Glutamatergic neuron (in vitro differentiated cells): ENCODE data around the gene RSPRY1. TPM values are rescaled to one million over a fixed set of nuclear protein-coding genes. Genes with fewer than 3 reads are reported as not detected.
"Not testable (repeated sequence)": the region's sequence is repeated elsewhere in the genome, so short reads cannot be mapped to it uniquely, and the experiment has no call there.

Experiments used
- DNase-seq: peaks from one replicate; pipeline ENCODE4 v3.0.0; 2022
- H3K27ac Mint-ChIP-seq: one replicate; pipeline ENCODE4 v1.8.0; 2020; ENCODE audit warnings: mild to moderate bottlenecking, mixed read lengths, inconsistent platforms; ENCODE audit not compliant: unreplicated experiment
- H3K27me3 Mint-ChIP-seq: one replicate; pipeline ENCODE4 v1.8.0; 2020; ENCODE audit warnings: mild to moderate bottlenecking, moderate library complexity, mixed read lengths, inconsistent platforms; ENCODE audit not compliant: unreplicated experiment
- H3K36me3 Mint-ChIP-seq: one replicate; pipeline ENCODE4 v1.8.0; 2020; ENCODE audit warnings: mild to moderate bottlenecking, mixed read lengths, inconsistent platforms; ENCODE audit not compliant: unreplicated experiment
- H3K4me1 Mint-ChIP-seq: one replicate; pipeline ENCODE4 v1.8.0; 2020; ENCODE audit warnings: mild to moderate bottlenecking, low read depth, mixed read lengths, inconsistent platforms; ENCODE audit not compliant: unreplicated experiment
- H3K4me3 Mint-ChIP-seq: one replicate; pipeline ENCODE4 v1.8.0; 2020; ENCODE audit warnings: mild to moderate bottlenecking, mixed read lengths, inconsistent platforms; ENCODE audit not compliant: unreplicated experiment
- H3K9me3 Mint-ChIP-seq: one replicate; pipeline ENCODE4 v1.8.0; 2020; ENCODE audit warnings: mild to moderate bottlenecking, moderate library complexity, mixed read lengths, inconsistent platforms; ENCODE audit not compliant: unreplicated experiment
- CTCF ChIP-seq: fragments of 200-600 bp; sonication (generic); IDR thresholded peaks from one replicate; pipeline ENCODE4 v1.5.0; 2021; ENCODE audit not compliant: partially characterized antibody, unreplicated experiment
- total RNA-seq: library from RNA; stranded (reverse); fragmentation: NEBNext Ultra II Directional; extraction: Animal tissue kit (Norgen Biotek cat#: 25700); gene quantifications from one replicate; pipeline ENCODE4 v1.2.1, GENCODE V29; 2021; ENCODE audit not compliant: unreplicated experiment

Gene RSPRY1
- total RNA-seq, 1 donor from 2014 or later = 70.0 TPM

DNA sequence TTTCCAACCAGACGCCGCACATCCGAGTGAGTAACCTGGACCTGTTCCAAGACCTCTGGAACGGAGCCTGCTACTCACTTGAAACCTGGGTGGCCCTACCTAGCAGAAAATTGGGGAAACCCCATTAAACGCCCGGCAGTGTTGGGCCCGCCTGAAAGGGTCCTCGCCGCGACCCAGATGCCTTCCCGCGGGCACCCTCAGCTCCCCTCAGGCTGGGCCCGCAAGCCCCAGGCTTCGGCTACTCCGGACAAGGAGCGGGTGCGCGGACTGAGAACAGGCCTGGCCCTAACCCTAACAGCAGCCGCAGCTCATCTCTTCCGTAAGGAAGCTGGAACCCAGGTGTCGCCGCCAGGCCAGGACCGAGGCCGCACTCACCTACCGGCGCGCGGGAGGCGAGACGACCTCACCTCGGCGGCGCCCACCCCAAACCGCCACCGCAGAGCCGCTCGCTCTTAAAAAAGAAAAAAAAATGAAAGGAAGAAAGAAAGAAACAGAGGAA lies 634 bp upstream of the RSPRY1 start:
- H3K4me1 Mint-ChIP-seq = peaks cover 19% of the 10 kb centered on the region

DNA sequence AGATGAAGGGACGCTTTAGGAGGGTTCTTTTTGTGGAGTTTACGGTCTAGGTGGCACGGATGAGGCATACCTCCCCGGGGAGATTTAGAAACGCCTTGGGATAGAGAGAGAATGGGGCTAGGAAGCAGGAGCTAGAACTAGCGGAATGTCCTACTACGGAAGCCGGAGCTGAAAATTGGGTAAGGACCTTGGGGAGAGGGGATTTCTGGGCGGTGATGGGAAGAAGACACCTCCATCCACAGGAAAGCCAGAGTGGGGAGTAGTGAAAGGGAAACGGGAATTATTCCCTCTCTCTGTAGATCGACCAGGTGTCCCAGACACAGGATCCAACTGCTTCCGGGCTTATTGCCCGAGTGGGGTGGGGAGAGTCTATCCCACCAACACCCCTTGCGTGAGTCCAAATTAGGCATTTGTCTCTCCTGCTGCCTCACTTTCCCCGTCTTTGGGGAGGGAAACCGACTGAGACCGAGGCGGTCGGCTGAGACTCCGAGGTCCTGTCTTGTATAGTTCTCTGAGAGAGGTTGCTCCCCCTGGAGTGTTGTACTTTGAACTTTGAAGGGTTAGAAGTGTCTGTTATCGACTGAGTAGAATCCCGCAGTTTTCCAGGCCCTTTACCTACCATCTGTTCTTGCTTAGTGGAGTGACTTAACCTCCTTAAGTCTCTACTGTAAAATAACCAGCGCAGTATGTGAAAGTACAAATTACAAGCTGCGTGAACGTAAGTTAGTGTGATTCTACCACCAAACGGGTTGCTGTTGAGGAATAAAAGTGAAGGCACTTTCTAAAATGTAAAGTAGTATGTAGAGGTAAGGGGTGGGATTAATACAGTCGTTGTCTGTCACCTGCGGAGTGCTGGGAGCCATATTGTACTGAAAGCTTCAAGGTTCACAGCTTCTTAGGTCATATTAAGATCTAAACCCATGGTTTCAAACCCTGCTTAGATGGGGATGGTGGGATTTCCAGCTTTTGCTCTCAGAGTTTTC lies 1.0 kb downstream of the RSPRY1 start:
- DNase-seq = peak; percentile 26
- Mint-ChIP-seq H3K27me3 (peaks cover 13% of the 10 kb centered on the region), H3K4me1 (peaks cover 21% of the 10 kb centered on the region), H3K4me3 (peak overlapping the region; percentile 100), H3K27ac (peak overlapping the region; percentile 99), H3K9me3 (peaks cover 15% of the 10 kb centered on the region), H3K36me3 (no peaks in the 10 kb centered on the region)
- TF ChIP-seq CTCF = no peak

More for the DNA sequence above, 634 bp upstream of the RSPRY1 start:
- TF ChIP-seq CTCF = no peak
- H3K4me3 Mint-ChIP-seq = peak overlapping the region; percentile 100
- no peak for DNase-seq
- peaks cover 15% of the 10 kb centered on the region for H3K9me3 Mint-ChIP-seq
- H3K27me3 Mint-ChIP-seq = peaks cover 13% of the 10 kb centered on the region
- H3K27ac Mint-ChIP-seq = peak overlapping the region; percentile 99
- no peaks in the 10 kb centered on the region for H3K36me3 Mint-ChIP-seq

DNA sequence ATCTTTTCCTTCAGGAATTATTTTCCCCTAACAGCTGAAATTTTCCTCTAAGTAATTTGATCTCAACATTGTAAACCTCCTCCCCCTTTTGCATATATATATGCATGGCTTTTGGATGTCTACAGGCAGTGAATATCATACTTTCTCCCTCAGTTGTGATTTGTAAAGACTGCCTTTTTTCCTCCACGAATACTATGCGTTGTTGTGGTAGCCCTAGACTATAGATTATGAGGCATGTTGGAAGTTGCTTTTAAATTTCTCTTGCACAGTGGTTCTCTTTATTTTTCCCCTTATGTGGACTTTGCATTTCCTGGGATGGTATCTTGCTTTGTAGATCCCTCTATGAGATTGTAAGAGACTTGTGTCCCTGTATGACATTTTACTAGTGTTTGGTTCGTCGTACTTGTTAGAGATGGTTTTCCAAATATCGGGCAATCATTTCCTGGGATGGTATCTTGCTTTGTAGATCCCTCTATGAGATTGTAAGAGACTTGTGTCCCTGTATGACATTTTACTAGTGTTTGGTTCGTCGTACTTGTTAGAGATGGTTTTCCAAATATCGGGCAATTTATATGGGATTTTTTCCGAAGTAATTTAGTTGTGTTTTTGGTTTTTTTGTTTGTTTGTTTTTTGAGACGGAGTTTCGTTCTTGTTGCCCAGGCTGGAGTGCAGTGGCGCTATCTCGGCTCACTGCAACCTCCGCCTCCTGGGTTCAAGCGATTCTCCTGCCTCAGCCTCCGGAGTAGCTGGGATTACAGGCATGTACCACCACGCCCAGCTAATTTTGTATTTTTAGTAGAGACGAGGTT lies 2.0 kb downstream of the RSPRY1 start:
- Mint-ChIP-seq H3K4me3 (peak overlapping the region; percentile 100), H3K27ac (peak overlapping the region; percentile 76), H3K27me3 (peaks cover 13% of the 10 kb centered on the region), H3K4me1 (peaks cover 23% of the 10 kb centered on the region), H3K9me3 (peaks cover 15% of the 10 kb centered on the region)
- not testable (repeated sequence) for DNase-seq, H3K36me3 Mint-ChIP-seq

- Mint-ChIP-seq H3K36me3 (no peaks in the 10 kb centered on the region), H3K27ac (no peak overlapping the region), H3K27me3 (peaks cover 13% of the 10 kb centered on the region), H3K4me3 (peak overlapping the region; percentile 100), H3K4me1 (peaks cover 24% of the 10 kb centered on the region), H3K9me3 (peaks cover 15% of the 10 kb centered on the region)
- no peak for TF ChIP-seq CTCF
- DNase-seq = no peak
Observed at GRCh38 chr16:57188711-57189002, 2.5 kb downstream of the RSPRY1 start.

DNA sequence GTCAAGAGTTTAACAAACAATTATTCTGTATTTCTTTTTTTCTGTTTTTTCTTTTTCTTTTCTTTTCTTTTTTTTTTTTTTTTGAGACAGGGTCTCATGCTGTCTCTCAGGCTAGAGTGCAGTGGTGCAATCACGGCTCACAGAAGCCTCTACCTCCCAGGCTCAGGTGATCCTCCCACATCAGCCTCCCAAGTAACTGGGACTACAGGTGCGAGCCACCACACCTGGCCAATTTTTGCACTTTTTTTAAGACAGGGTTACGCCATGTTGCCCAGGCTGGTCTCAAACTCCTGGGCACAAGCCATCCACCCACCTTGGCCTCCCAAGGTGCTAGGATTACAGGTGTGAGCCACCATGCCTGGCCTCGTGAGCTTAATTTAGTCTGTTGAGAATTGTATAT lies 3.4 kb downstream of the RSPRY1 start:
- H3K36me3 Mint-ChIP-seq, DNase-seq, H3K4me3 Mint-ChIP-seq, H3K27ac Mint-ChIP-seq: not testable (repeated sequence)
- Mint-ChIP-seq H3K9me3 (peaks cover 15% of the 10 kb centered on the region), H3K27me3 (peaks cover 13% of the 10 kb centered on the region), H3K4me1 (peaks cover 26% of the 10 kb centered on the region)
